Measurements from ENCODE around the gene CLEC9A.

Gene CLEC9A

GRCh38 chr12:10113075-10113474, 82.6 kb downstream of the CLEC9A start:
- DNase-seq, result no peak

- DNase-seq, result no peak
Observed at GRCh38 chr12:10113920-10114319, 83.4 kb downstream of the CLEC9A start.

GRCh38 chr12:10115311-10115710, 84.8 kb downstream of the CLEC9A start:
- no peak for DNase-seq
